ENCODE results near the gene MYLK2.

DNA sequence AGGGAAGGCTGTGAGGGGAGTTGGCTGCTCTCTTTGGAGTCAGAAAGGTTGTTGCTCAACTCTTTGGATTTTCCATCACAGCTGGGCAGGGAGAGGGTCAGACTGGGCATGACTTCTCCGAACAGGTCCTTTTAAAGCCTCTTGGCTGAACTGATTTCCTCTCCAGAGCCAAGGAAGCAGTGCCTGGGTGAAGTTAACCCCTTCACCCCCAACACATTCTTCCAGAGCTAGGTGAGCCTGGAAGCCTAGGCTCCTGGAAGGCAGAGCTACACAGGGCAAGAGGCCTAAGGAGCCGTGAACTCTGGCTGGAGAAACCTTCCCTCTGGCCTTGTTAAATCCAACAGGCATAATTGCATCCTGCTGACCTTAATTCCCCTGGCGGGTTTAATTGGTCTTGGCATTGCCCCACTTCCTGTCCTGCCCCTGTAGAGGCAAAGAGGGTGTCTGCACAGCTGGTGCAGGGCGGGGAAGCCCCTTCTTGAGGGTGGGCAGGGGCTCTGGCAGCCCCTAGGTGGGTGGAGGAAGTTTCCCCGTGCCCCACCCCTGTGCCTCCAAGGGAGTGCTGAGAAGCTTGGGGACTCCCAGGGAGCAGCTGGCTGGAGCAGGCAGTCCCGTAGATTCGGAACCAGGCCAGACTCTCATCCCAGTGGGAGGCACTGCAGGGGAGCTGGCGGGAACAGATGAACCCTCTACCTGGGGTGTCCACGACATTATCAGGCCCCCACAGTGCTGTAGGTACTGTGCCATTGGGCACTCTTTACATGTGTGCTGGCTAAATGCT is 3.6 kb upstream of the MYLK2 start:
- TF ChIP-seq, protein P1, sequence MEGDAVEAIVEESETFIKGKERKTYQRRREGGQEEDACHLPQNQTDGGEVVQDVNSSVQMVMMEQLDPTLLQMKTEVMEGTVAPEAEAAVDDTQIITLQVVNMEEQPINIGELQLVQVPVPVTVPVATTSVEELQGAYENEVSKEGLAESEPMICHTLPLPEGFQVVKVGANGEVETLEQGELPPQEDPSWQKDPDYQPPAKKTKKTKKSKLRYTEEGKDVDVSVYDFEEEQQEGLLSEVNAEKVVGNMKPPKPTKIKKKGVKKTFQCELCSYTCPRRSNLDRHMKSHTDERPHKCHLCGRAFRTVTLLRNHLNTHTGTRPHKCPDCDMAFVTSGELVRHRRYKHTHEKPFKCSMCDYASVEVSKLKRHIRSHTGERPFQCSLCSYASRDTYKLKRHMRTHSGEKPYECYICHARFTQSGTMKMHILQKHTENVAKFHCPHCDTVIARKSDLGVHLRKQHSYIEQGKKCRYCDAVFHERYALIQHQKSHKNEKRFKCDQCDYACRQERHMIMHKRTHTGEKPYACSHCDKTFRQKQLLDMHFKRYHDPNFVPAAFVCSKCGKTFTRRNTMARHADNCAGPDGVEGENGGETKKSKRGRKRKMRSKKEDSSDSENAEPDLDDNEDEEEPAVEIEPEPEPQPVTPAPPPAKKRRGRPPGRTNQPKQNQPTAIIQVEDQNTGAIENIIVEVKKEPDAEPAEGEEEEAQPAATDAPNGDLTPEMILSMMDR (conservative IDR thresholded peaks at IDR 0.05) = no peak
- no peak for TF ChIP-seq ZFX (IDR thresholded peaks at IDR 0.05)
